ENCODE measurements around the gene POU2AF1. TPM values are rescaled to one million over a fixed set of nuclear protein-coding genes. Genes with fewer than 3 reads are reported as not detected.

POU2AF1 gene
- polyA plus RNA-seq, 1 donor (not counting 4 experiments of a cell fraction or from before 2014, with no cell fraction given) = not detected

DNA sequence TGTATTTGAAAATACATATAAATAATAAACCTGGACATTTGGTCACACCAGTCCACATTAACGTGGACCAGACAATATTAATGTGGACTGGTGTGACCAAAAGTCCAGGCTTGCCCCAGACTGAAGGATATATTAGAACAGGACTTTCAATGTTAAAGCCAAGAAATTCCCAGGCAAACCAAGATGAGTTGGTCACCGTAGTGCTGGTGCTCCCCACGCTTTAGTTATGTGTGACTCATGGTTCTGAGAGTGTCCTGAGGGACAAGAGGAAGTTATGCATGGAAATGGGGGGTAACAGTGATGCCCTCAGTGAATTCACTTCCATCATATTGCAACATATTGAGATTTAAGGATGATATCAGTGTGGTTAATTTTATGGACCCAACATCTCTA is 31.4 kb downstream of the POU2AF1 start:
- H3K4me2 ChIP-seq (ENCODE audit: control insufficient read depth, extremely low read depth, insufficient read depth, low read depth, low read length) = no peak overlapping the region
- no peak for FAIRE-seq
- no peak overlapping the region for H3K9ac ChIP-seq (ENCODE audit: control insufficient read depth, extremely low read depth, insufficient read depth, low read length)

DNA sequence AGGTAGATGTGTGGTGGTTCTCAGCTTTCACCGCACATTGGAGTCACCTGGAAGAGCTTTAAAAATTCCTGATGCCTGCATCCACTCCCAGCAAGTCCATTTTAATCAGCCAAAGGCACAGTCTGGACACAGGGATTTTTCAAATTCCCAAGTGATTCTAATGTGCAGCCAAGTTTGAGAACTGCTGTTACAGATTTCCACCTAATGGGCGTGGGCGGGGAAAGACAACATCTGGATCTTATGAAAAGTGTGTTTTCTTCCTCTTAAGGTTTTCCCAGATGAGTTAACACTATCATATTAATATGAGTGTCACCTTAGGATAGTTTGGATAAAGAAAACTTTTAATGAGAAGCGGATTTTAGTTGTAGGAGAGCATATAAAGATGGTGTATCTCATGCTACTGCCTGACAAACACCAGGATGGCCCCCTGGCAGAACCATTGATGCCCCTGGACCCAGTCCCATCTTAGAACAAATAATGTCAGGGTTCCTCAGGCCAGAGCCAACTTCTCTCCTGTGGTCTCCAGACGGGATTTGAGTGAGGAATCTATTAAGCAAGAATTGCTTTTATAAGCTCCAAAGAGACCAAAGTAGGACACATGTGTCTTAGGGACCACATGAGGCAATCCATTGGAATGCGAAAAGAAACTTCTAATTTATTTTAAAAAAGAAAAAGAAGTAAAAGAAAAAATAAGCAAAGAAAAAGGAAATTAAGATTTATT is 31.9 kb downstream of the POU2AF1 start:
- Histone ChIP-seq H3K4me3 (ENCODE audit: control insufficient read depth in 2 of 3, extremely low read depth in 1 of 3, insufficient read depth in 2 of 3, low read depth in 1 of 3, low read length in 3 of 3) (no peak overlapping the region), H3K9ac (ENCODE audit: control insufficient read depth, extremely low read depth, insufficient read depth, low read length) (no peak overlapping the region), H3K79me2 (ENCODE audit: control insufficient read depth, insufficient read depth, low read length) (no peaks in the 10 kb centered on the region), H3K9me1 (ENCODE audit: control insufficient read depth, extremely low read depth, insufficient read depth, low read length) (no peaks in the 10 kb centered on the region), H2AFZ (ENCODE audit: control insufficient read depth, low read length) (no peak overlapping the region), H4K20me1 (ENCODE audit: control insufficient read depth, extremely low read depth, insufficient read depth, low read length) (no peaks in the 10 kb centered on the region), H3K27ac (ENCODE audit: control insufficient read depth, insufficient read depth, low read length) (no peak overlapping the region), H3K36me3 (ENCODE audit: control insufficient read depth in 2 of 2, extremely low read depth in 1 of 2, insufficient read depth in 2 of 2, low read length in 2 of 2) (no peaks in the 10 kb centered on the region), H3K4me2 (ENCODE audit: control insufficient read depth, extremely low read depth, insufficient read depth, low read depth, low read length) (no peak overlapping the region), H3K9me3 (ENCODE audit: control insufficient read depth, low read depth, low read length) (no peaks in the 10 kb centered on the region), H3K27me3 (ENCODE audit: control insufficient read depth, extremely low read depth, insufficient read depth, low read length) (peaks cover 6% of the 10 kb centered on the region), H3K4me1 (ENCODE audit: control insufficient read depth, extremely low read depth, insufficient read depth, low read length) (no peaks in the 10 kb centered on the region)
- dilution Hi-C loops (cut with MboI; ENCODE audit: extremely low pct_ligation_motif_present, low sequenced_read_pairs) = no loop called here
- FAIRE-seq (no peak), DNase-seq (ENCODE audit: low read depth, low spot score) (no peak)
- no peak for TF ChIP-seq EZH2 (IDR thresholded peaks at IDR 0.05; ENCODE audit: low read length)
- TF ChIP-seq, protein P1, sequence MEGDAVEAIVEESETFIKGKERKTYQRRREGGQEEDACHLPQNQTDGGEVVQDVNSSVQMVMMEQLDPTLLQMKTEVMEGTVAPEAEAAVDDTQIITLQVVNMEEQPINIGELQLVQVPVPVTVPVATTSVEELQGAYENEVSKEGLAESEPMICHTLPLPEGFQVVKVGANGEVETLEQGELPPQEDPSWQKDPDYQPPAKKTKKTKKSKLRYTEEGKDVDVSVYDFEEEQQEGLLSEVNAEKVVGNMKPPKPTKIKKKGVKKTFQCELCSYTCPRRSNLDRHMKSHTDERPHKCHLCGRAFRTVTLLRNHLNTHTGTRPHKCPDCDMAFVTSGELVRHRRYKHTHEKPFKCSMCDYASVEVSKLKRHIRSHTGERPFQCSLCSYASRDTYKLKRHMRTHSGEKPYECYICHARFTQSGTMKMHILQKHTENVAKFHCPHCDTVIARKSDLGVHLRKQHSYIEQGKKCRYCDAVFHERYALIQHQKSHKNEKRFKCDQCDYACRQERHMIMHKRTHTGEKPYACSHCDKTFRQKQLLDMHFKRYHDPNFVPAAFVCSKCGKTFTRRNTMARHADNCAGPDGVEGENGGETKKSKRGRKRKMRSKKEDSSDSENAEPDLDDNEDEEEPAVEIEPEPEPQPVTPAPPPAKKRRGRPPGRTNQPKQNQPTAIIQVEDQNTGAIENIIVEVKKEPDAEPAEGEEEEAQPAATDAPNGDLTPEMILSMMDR (optimal IDR thresholded peaks at IDR 0.05 in 1 of 3, IDR thresholded peaks at IDR 0.05 in 1 of 3, conservative IDR thresholded peaks at IDR 0.05 in 1 of 3; ENCODE audit: extremely low read depth in 1 of 3, insufficient read depth in 2 of 3, low read length in 3 of 3) = no peak

More for the DNA sequence above, 31.4 kb downstream of the POU2AF1 start:
- no peak overlapping the region for H2AFZ ChIP-seq (ENCODE audit: control insufficient read depth, low read length)
- H3K27me3 ChIP-seq (ENCODE audit: control insufficient read depth, extremely low read depth, insufficient read depth, low read length) = peaks cover 6% of the 10 kb centered on the region
- no peak overlapping the region for H3K4me3 ChIP-seq (ENCODE audit: control insufficient read depth in 2 of 3, extremely low read depth in 1 of 3, insufficient read depth in 2 of 3, low read depth in 1 of 3, low read length in 3 of 3)
- no peaks in the 10 kb centered on the region for H3K9me3 ChIP-seq (ENCODE audit: control insufficient read depth, low read depth, low read length)
- H3K79me2 ChIP-seq (ENCODE audit: control insufficient read depth, insufficient read depth, low read length) = no peaks in the 10 kb centered on the region
- H3K9me1 ChIP-seq (ENCODE audit: control insufficient read depth, extremely low read depth, insufficient read depth, low read length) = no peaks in the 10 kb centered on the region
- dilution Hi-C loops (cut with MboI; ENCODE audit: extremely low pct_ligation_motif_present, low sequenced_read_pairs) = no loop called here
- no peaks in the 10 kb centered on the region for H3K4me1 ChIP-seq (ENCODE audit: control insufficient read depth, extremely low read depth, insufficient read depth, low read length)
- H3K36me3 ChIP-seq (ENCODE audit: control insufficient read depth in 2 of 2, extremely low read depth in 1 of 2, insufficient read depth in 2 of 2, low read length in 2 of 2) = no peaks in the 10 kb centered on the region
- no peak overlapping the region for H3K27ac ChIP-seq (ENCODE audit: control insufficient read depth, insufficient read depth, low read length)
- TF ChIP-seq, protein P1 (optimal IDR thresholded peaks at IDR 0.05 in 1 of 3, IDR thresholded peaks at IDR 0.05 in 1 of 3, conservative IDR thresholded peaks at IDR 0.05 in 1 of 3; ENCODE audit: extremely low read depth in 1 of 3, insufficient read depth in 2 of 3, low read length in 3 of 3) = no peak
- TF ChIP-seq EZH2 (IDR thresholded peaks at IDR 0.05; ENCODE audit: low read length) = no peak
- no peaks in the 10 kb centered on the region for H4K20me1 ChIP-seq (ENCODE audit: control insufficient read depth, extremely low read depth, insufficient read depth, low read length)
- no peak for DNase-seq (ENCODE audit: low read depth, low spot score)

Measured in keratinocyte (primary cell).